ENCODE results near the gene CABS1.

DNA sequence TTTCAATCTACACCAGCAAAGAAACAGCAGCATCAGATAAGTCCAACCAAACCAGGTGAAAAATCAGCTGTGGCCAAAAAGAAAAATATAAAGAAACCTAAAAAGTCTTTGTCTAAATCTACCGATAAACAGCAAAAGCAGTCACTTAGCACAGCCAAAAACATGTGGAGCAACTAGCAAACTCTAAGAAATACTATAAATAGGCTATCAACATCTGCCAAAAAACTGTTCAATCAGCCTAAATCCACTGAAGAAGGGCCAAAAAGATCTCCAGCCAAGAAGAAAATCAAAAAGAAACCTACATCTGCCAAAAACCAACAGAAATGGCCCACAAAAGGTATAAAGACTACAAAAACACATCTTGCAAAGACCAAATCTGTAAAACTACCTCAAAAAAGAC lies 36.7 kb upstream of the CABS1 start:
- TF ChIP-seq, protein P1, sequence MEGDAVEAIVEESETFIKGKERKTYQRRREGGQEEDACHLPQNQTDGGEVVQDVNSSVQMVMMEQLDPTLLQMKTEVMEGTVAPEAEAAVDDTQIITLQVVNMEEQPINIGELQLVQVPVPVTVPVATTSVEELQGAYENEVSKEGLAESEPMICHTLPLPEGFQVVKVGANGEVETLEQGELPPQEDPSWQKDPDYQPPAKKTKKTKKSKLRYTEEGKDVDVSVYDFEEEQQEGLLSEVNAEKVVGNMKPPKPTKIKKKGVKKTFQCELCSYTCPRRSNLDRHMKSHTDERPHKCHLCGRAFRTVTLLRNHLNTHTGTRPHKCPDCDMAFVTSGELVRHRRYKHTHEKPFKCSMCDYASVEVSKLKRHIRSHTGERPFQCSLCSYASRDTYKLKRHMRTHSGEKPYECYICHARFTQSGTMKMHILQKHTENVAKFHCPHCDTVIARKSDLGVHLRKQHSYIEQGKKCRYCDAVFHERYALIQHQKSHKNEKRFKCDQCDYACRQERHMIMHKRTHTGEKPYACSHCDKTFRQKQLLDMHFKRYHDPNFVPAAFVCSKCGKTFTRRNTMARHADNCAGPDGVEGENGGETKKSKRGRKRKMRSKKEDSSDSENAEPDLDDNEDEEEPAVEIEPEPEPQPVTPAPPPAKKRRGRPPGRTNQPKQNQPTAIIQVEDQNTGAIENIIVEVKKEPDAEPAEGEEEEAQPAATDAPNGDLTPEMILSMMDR (conservative IDR thresholded peaks at IDR 0.05; ENCODE audit: low read length): no peak
- no peak for TF ChIP-seq EZH2phosphoT487 (IDR thresholded peaks at IDR 0.05; ENCODE audit: borderline replicate concordance)
